IMR-90 (cell line): ENCODE data around the gene TMC7.

Experiments
- CEBPB ChIP-seq: IDR thresholded peaks from 2 replicates; pipeline ENCODE4 v1.6.1; 2012; ENCODE audit warnings: low read depth, low read length, improper control_type of control experiment
- CTCF ChIP-seq: conservative IDR thresholded peaks from 2 replicates; pipeline ENCODE4 v1.5.1; 2012; ENCODE audit warnings: mild to moderate bottlenecking, low read depth, low read length, improper control_type of control experiment
- FOS ChIP-seq: fragments of 150-350 bp; IDR thresholded peaks from 2 replicates; pipeline ENCODE4 v1.6.1; 2016; ENCODE audit warnings: low read depth, low read length
- MXI1 ChIP-seq: IDR thresholded peaks from 2 replicates; pipeline ENCODE4 v1.6.1; 2012; ENCODE audit warnings: low read depth, mild to moderate bottlenecking, low read length, moderate library complexity, borderline replicate concordance
- NFE2L2 ChIP-seq: fragments of 150-350 bp; IDR thresholded peaks from 2 replicates; pipeline ENCODE4 v1.6.1; 2016; ENCODE audit warnings: low read depth, mild to moderate bottlenecking, low read length
- POLR2A ChIP-seq: IDR thresholded peaks from 2 replicates; pipeline ENCODE4 v1.6.1; 2012; ENCODE audit warnings: mild to moderate bottlenecking, low read depth, low read length
- RAD21 ChIP-seq: IDR thresholded peaks from 2 replicates; pipeline ENCODE4 v1.6.1; 2012; ENCODE audit warnings: low read length, improper control_type of control experiment
- RCOR1 ChIP-seq: IDR thresholded peaks from 2 replicates; pipeline ENCODE4 v1.6.1; 2012; ENCODE audit warnings: mild to moderate bottlenecking, low read length, improper control_type of control experiment; ENCODE audit not compliant: insufficient replicate concordance
- RFX5 ChIP-seq: IDR thresholded peaks from 2 replicates; pipeline ENCODE4 v1.8.0; 2012; ENCODE audit warnings: low read depth, mild to moderate bottlenecking, low read length, moderate library complexity
- SMC3 ChIP-seq: fragments of 150-350 bp; IDR thresholded peaks from 2 replicates; pipeline ENCODE4 v1.6.1; 2016; ENCODE audit warnings: low read depth, mild to moderate bottlenecking, antibody characterized with exemption, low read length, moderate library complexity
- USF2 ChIP-seq: fragments of 150-350 bp; IDR thresholded peaks from 2 replicates; pipeline ENCODE4 v1.6.1; 2017; ENCODE audit warnings: mild to moderate bottlenecking, antibody characterized with exemption, low read length, low read depth

DNA sequence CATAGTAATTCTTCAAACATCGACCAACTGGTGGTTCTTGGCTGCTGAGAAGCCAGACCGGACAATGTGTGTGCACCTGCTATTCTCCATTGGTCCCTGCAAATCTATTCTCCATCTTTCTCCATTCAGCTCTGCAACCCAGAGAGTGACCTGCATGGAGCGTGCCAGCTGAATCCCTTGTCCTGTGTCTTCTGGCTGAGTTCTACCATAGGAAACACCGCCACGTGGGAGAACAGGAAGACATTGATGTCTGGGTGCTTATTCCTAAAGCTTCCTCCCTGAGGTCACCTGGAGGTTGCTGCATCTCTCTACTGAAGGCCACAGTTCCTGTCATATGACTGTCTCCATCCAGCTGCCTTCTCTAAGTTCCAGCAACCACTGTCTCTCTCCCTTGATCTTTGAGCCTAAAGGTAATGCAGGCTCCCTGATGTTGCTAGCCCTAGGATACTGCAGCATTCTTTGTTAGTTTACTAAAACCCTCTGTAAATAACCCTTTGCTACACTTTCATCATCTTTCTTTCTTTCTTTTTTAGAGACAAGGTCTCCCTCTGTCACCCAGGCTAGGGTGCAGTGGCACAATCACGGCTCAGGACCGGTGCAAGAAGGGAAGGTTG is 46.9 kb upstream of the TMC7 start:
- TF ChIP-seq RFX5 = no peak
- no peak for TF ChIP-seq USF2
- no peak for TF ChIP-seq POLR2A
- TF ChIP-seq CTCF = no peak
- no peak for TF ChIP-seq RAD21
- no peak for TF ChIP-seq MXI1
- no peak for TF ChIP-seq FOS
- no peak for TF ChIP-seq RCOR1
- no peak for TF ChIP-seq CEBPB
- TF ChIP-seq NFE2L2 = no peak
- TF ChIP-seq SMC3 = no peak
